ENCODE data around the gene PRKCE.

The PRKCE gene

GRCh38 chr2:45845566-45845965, 194.1 kb downstream of the PRKCE start:
- no peak overlapping the region for H4K5ac ChIP-seq (ENCODE audit: low read length)
- no peak overlapping the region for H3K4me3 ChIP-seq (ENCODE audit: low read length)
- H3K4me1 ChIP-seq (ENCODE audit: control insufficient read depth, low read depth, low read length) = no peaks in the 10 kb centered on the region
- no peak overlapping the region for H3K9ac ChIP-seq (ENCODE audit: low read length)
- no peaks in the 10 kb centered on the region for H3K79me1 ChIP-seq (ENCODE audit: low read length)
- H3K56ac ChIP-seq (ENCODE audit: low read length) = no peak overlapping the region
- H3K4me2 ChIP-seq (ENCODE audit: low read length) = no peak overlapping the region
- H2BK5ac ChIP-seq (ENCODE audit: low read length) = no peak overlapping the region
- no peak overlapping the region for H2AK5ac ChIP-seq (ENCODE audit: low read length)
- H3K27me3 ChIP-seq (ENCODE audit: insufficient read depth, low read length, poor library complexity) = no peaks in the 10 kb centered on the region
- H3K36me3 ChIP-seq (ENCODE audit: control insufficient read depth, insufficient read depth, low read length) = no peaks in the 10 kb centered on the region
- no peak overlapping the region for H2BK120ac ChIP-seq (ENCODE audit: low read depth, low read length)
- no peaks in the 10 kb centered on the region for H3K79me2 ChIP-seq (ENCODE audit: control insufficient read depth, insufficient read depth, low read length)
- no peak overlapping the region for H3K23ac ChIP-seq (ENCODE audit: low read length)
- no CpG with 5 or more reads among the region's 6 CpGs for WGBS (ENCODE audit: extremely low coverage, insufficient coverage, low lambda C conversion rate)
- no peak overlapping the region for H3K4ac ChIP-seq (ENCODE audit: low read depth, low read length)
- no peak overlapping the region for H3K18ac ChIP-seq (ENCODE audit: low read length)
- H3K27ac ChIP-seq (ENCODE audit: low read depth, low read length) = no peak overlapping the region
- no peak overlapping the region for H4K8ac ChIP-seq (ENCODE audit: low read depth, low read length)
- no peak overlapping the region for H2BK15ac ChIP-seq (replicated peaks; ENCODE audit: low read depth)
- DNase-seq = no peak

DNA sequence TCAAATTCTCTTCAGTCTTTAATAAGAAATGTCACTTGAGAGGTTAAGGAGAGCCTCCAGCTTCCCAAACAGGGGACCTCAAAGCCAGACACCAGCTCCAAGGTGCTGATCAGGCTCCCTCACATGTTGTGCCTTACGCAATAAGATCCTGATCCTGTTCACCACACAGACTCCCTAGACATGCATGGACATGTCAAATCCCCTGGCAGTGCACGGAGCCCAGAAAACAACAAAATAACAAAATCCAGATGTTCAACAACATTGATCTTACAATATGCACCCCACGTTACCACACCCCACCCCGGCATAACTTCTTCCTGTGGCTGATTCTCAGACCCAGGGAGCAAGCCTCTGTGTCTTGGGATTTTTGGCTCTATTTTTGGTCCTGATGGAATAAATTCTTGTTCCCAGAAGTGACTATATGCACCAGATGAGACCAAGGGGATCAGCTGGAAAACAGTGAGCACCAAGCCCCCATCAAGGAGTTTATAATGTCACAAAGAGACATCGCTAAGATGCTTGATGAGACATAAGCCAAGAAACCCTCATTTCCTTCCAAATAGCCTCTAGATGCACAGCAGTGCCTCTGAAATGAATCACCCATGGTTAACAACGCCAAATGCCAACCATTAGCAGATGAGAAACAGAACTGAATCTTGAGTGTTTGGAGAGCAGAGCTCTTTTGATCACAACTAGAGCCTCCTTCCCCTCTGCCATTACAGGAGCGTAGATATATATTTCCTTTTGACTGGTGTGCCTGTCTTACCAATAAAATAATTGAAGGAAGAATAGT, 198.2 kb downstream of the PRKCE start:
- Histone ChIP-seq H3K4me1 (ENCODE audit: control insufficient read depth, low read depth, low read length) (no peaks in the 10 kb centered on the region), H3K56ac (ENCODE audit: low read length) (no peak overlapping the region), H3K27me3 (ENCODE audit: insufficient read depth, low read length, poor library complexity) (no peaks in the 10 kb centered on the region), H2AK5ac (ENCODE audit: low read length) (no peak overlapping the region), H3K36me3 (ENCODE audit: control insufficient read depth, insufficient read depth, low read length) (no peaks in the 10 kb centered on the region), H3K79me2 (ENCODE audit: control insufficient read depth, insufficient read depth, low read length) (no peaks in the 10 kb centered on the region), H3K23ac (ENCODE audit: low read length) (no peak overlapping the region), H3K9ac (ENCODE audit: low read length) (no peak overlapping the region), H3K4ac (ENCODE audit: low read depth, low read length) (no peak overlapping the region), H3K4me3 (ENCODE audit: low read length) (no peak overlapping the region), H3K27ac (ENCODE audit: low read depth, low read length) (no peak overlapping the region), H3K79me1 (ENCODE audit: low read length) (no peaks in the 10 kb centered on the region), H4K5ac (ENCODE audit: low read length) (no peak overlapping the region), H2BK120ac (ENCODE audit: low read depth, low read length) (no peak overlapping the region), H3K4me2 (ENCODE audit: low read length) (no peak overlapping the region), H4K8ac (ENCODE audit: low read depth, low read length) (no peak overlapping the region), H3K18ac (ENCODE audit: low read length) (no peak overlapping the region), H2BK5ac (ENCODE audit: low read length) (no peak overlapping the region), H2BK15ac (replicated peaks; ENCODE audit: low read depth) (no peak overlapping the region)
- WGBS (ENCODE audit: extremely low coverage, insufficient coverage, low lambda C conversion rate) = no CpG with 5 or more reads among the region's 7 CpGs
- DNase-seq = no peak

GRCh38 chr2:45850558-45850957, 199.1 kb downstream of the PRKCE start:
- no peak overlapping the region for H3K27ac ChIP-seq (ENCODE audit: low read depth, low read length)
- no peak overlapping the region for H2BK120ac ChIP-seq (ENCODE audit: low read depth, low read length)
- H2BK15ac ChIP-seq (replicated peaks; ENCODE audit: low read depth) = no peak overlapping the region
- H3K4ac ChIP-seq (ENCODE audit: low read depth, low read length) = no peak overlapping the region
- no peak overlapping the region for H3K23ac ChIP-seq (ENCODE audit: low read length)
- no peak overlapping the region for H4K8ac ChIP-seq (ENCODE audit: low read depth, low read length)
- H4K5ac ChIP-seq (ENCODE audit: low read length) = no peak overlapping the region
- no peak overlapping the region for H2AK5ac ChIP-seq (ENCODE audit: low read length)
- no peaks in the 10 kb centered on the region for H3K36me3 ChIP-seq (ENCODE audit: control insufficient read depth, insufficient read depth, low read length)
- H3K56ac ChIP-seq (ENCODE audit: low read length) = no peak overlapping the region
- no peak overlapping the region for H3K4me3 ChIP-seq (ENCODE audit: low read length)
- H3K18ac ChIP-seq (ENCODE audit: low read length) = no peak overlapping the region
- no peaks in the 10 kb centered on the region for H3K79me1 ChIP-seq (ENCODE audit: low read length)
- no peaks in the 10 kb centered on the region for H3K79me2 ChIP-seq (ENCODE audit: control insufficient read depth, insufficient read depth, low read length)
- DNase-seq = no peak
- no peak overlapping the region for H3K4me2 ChIP-seq (ENCODE audit: low read length)
- no peaks in the 10 kb centered on the region for H3K4me1 ChIP-seq (ENCODE audit: control insufficient read depth, low read depth, low read length)
- H3K9ac ChIP-seq (ENCODE audit: low read length) = no peak overlapping the region
- WGBS (ENCODE audit: extremely low coverage, insufficient coverage, low lambda C conversion rate) = no CpG with 5 or more reads among the region's 2 CpGs
- no peaks in the 10 kb centered on the region for H3K27me3 ChIP-seq (ENCODE audit: insufficient read depth, low read length, poor library complexity)
- H2BK5ac ChIP-seq (ENCODE audit: low read length) = no peak overlapping the region

DNA sequence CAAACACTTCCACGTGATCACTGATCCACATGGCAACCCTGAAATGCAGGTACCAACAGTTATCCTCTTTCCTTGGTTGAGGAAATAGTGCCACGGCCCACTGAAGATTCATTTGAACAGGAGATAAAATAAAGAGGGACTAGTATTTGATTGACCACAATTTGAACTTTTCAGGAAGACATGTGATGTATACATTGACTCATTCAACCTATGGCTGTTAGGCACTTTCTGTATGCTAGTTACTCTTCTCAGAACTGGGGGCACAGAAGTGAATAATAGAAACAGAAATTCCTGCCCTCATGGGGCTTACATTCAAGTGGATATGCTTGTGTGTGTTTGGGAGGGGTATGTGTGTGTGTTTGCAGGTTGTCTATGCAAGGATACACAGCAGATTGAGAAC, 199.6 kb downstream of the PRKCE start:
- H3K79me1 ChIP-seq (ENCODE audit: low read length) = no peaks in the 10 kb centered on the region
- H4K8ac ChIP-seq (ENCODE audit: low read depth, low read length) = no peak overlapping the region
- no peak overlapping the region for H2BK120ac ChIP-seq (ENCODE audit: low read depth, low read length)
- H4K5ac ChIP-seq (ENCODE audit: low read length) = no peak overlapping the region
- H2AK5ac ChIP-seq (ENCODE audit: low read length) = no peak overlapping the region
- H3K27me3 ChIP-seq (ENCODE audit: insufficient read depth, low read length, poor library complexity) = no peaks in the 10 kb centered on the region
- H2BK5ac ChIP-seq (ENCODE audit: low read length) = no peak overlapping the region
- H3K56ac ChIP-seq (ENCODE audit: low read length) = no peak overlapping the region
- no peak overlapping the region for H3K4me2 ChIP-seq (ENCODE audit: low read length)
- no peaks in the 10 kb centered on the region for H3K79me2 ChIP-seq (ENCODE audit: control insufficient read depth, insufficient read depth, low read length)
- no peak overlapping the region for H3K4ac ChIP-seq (ENCODE audit: low read depth, low read length)
- H3K36me3 ChIP-seq (ENCODE audit: control insufficient read depth, insufficient read depth, low read length) = no peaks in the 10 kb centered on the region
- no peak overlapping the region for H3K27ac ChIP-seq (ENCODE audit: low read depth, low read length)
- no peak overlapping the region for H3K18ac ChIP-seq (ENCODE audit: low read length)
- no peak overlapping the region for H3K9ac ChIP-seq (ENCODE audit: low read length)
- no CpG with 5 or more reads among the region's 2 CpGs for WGBS (ENCODE audit: extremely low coverage, insufficient coverage, low lambda C conversion rate)
- no peak overlapping the region for H3K4me3 ChIP-seq (ENCODE audit: low read length)
- H2BK15ac ChIP-seq (replicated peaks; ENCODE audit: low read depth) = no peak overlapping the region
- no peak overlapping the region for H3K23ac ChIP-seq (ENCODE audit: low read length)
- DNase-seq = no peak
- no peaks in the 10 kb centered on the region for H3K4me1 ChIP-seq (ENCODE audit: control insufficient read depth, low read depth, low read length)

DNA sequence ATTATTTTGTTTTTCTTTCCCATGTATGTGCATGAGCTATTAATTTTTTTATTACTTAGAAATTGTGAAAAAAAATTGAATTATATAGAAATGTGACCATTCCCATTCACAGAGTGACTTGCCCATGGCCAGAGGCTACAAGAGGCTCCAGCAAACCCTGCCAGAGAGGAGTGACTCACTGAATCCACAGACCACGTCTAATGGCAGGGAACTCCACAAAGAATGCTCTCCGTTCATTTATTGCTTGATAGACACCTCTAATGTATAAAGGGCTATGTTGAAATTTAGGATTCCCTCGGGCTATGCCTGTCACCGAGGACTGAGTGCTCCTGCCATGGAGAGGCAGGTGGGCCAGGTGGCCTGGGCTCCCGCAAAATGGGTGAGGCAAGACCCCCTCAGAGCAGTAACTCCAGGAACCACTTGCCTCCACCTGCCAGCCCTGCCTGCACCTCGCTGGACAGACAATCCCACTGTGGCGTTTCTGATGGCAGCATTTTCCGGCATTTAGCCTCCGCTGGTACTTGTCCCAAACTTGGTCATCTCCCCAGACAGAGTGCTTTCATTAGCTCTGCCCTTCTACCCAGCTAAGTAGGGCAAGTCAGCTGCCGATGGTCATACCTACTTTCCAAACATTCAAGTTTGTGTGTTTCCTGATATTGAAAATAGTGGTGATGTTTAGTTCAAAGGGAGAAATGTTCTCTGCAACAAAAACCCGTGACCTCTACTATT, 200.3 kb downstream of the PRKCE start:
- Histone ChIP-seq H3K23ac (ENCODE audit: low read length) (no peak overlapping the region), H2BK15ac (replicated peaks; ENCODE audit: low read depth) (no peak overlapping the region), H3K56ac (ENCODE audit: low read length) (no peak overlapping the region), H3K79me2 (ENCODE audit: control insufficient read depth, insufficient read depth, low read length) (no peaks in the 10 kb centered on the region), H4K5ac (ENCODE audit: low read length) (no peak overlapping the region), H3K4ac (ENCODE audit: low read depth, low read length) (no peak overlapping the region), H3K79me1 (ENCODE audit: low read length) (no peaks in the 10 kb centered on the region), H2BK5ac (ENCODE audit: low read length) (no peak overlapping the region), H3K36me3 (ENCODE audit: control insufficient read depth, insufficient read depth, low read length) (no peaks in the 10 kb centered on the region), H3K9ac (ENCODE audit: low read length) (no peak overlapping the region), H3K4me2 (ENCODE audit: low read length) (no peak overlapping the region), H2AK5ac (ENCODE audit: low read length) (no peak overlapping the region), H3K27ac (ENCODE audit: low read depth, low read length) (no peak overlapping the region), H3K4me1 (ENCODE audit: control insufficient read depth, low read depth, low read length) (no peaks in the 10 kb centered on the region), H4K8ac (ENCODE audit: low read depth, low read length) (no peak overlapping the region), H3K4me3 (ENCODE audit: low read length) (no peak overlapping the region), H2BK120ac (ENCODE audit: low read depth, low read length) (no peak overlapping the region), H3K18ac (ENCODE audit: low read length) (no peak overlapping the region), H3K27me3 (ENCODE audit: insufficient read depth, low read length, poor library complexity) (no peaks in the 10 kb centered on the region)
- DNase-seq = no peak
- WGBS (ENCODE audit: extremely low coverage, insufficient coverage, low lambda C conversion rate) = no CpG with 5 or more reads among the region's 11 CpGs
